Measurements from ENCODE around the gene ATP5MK.

DNA sequence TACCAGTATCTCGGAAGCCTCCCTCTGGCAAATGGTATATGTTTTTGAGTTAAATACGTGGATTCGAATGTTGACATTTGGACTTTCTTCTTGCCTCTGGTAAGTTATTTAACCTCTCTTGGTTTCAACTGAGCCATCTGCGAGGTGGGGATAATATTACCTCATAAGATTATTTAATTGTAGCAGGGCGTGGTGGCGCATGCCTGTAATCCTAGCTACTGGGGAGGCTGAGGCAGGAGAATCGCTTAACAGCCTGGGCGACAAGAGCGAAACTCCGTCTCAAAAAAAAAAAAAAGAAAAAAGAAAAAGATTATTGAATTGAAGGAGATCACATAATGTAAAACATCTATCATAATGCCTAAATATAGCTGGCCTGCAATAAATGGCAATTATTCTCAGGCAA, 28.9 kb downstream of the ATP5MK start:
- no peak for TF ChIP-seq POLR2AphosphoS5 (IDR thresholded peaks at IDR 0.05; ENCODE audit: low read depth, low read length)
- no peak for TF ChIP-seq SIN3A (IDR thresholded peaks at IDR 0.05; ENCODE audit: borderline replicate concordance, insufficient read depth, low read depth, low read length)
- TF ChIP-seq, protein P1, sequence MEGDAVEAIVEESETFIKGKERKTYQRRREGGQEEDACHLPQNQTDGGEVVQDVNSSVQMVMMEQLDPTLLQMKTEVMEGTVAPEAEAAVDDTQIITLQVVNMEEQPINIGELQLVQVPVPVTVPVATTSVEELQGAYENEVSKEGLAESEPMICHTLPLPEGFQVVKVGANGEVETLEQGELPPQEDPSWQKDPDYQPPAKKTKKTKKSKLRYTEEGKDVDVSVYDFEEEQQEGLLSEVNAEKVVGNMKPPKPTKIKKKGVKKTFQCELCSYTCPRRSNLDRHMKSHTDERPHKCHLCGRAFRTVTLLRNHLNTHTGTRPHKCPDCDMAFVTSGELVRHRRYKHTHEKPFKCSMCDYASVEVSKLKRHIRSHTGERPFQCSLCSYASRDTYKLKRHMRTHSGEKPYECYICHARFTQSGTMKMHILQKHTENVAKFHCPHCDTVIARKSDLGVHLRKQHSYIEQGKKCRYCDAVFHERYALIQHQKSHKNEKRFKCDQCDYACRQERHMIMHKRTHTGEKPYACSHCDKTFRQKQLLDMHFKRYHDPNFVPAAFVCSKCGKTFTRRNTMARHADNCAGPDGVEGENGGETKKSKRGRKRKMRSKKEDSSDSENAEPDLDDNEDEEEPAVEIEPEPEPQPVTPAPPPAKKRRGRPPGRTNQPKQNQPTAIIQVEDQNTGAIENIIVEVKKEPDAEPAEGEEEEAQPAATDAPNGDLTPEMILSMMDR (IDR thresholded peaks at IDR 0.05) = no peak
- TF ChIP-seq REST (IDR thresholded peaks at IDR 0.05; ENCODE audit: insufficient read depth in 1 of 2, low read depth in 2 of 2, low read length in 1 of 2) = no peak
- no peak for TF ChIP-seq TCF7L2 (IDR thresholded peaks at IDR 0.05; ENCODE audit: low read depth, low read length)

Measured in Panc1 (cell line).